ENCODE data around the gene SORL1. TPM values are rescaled to one million over a fixed set of nuclear protein-coding genes. Genes with fewer than 3 reads are reported as not detected.

The SORL1 gene
- total RNA-seq, 4 donors from 2014 or later: 7.3 to 18.8 (median 12.3) TPM

DNA sequence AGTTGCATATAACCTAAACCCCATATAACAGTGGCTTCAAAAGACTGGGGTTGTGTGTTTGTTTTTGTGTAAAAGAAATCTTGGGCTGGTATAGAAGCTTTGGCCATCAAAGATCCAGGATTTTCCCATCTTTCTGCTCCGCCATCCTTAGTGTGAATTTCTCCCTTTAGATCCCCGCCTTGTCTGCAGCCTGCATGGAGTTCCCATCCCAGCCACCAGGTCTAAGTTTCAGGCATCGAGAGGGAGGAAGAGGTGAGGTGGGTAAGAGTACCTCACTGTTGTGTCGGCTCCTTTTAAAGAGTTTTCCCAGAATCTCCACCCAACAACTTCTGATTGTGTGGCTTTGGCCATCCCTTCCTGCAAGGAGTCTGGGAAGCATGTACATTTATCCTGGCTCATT lies 196.2 kb downstream of the SORL1 start:
- DNase-seq (ENCODE audit: low spot score in 2 of 2): no peak
- H3K4me1 ChIP-seq: peaks cover 0 to 4% (median 0%) of the 10 kb centered on the region in 4 donors
- H3K36me3 ChIP-seq: no peaks in the 10 kb centered on the region
- no peaks in the 10 kb centered on the region for H3K9me3 ChIP-seq
- no peak overlapping the region for H3K4me3 ChIP-seq
- H3K27me3 ChIP-seq: no peaks in the 10 kb centered on the region
- 85 to 93% methylated on average over 4 of the region's 4 CpGs for WGBS, 2 donors
- TF ChIP-seq, protein P1, sequence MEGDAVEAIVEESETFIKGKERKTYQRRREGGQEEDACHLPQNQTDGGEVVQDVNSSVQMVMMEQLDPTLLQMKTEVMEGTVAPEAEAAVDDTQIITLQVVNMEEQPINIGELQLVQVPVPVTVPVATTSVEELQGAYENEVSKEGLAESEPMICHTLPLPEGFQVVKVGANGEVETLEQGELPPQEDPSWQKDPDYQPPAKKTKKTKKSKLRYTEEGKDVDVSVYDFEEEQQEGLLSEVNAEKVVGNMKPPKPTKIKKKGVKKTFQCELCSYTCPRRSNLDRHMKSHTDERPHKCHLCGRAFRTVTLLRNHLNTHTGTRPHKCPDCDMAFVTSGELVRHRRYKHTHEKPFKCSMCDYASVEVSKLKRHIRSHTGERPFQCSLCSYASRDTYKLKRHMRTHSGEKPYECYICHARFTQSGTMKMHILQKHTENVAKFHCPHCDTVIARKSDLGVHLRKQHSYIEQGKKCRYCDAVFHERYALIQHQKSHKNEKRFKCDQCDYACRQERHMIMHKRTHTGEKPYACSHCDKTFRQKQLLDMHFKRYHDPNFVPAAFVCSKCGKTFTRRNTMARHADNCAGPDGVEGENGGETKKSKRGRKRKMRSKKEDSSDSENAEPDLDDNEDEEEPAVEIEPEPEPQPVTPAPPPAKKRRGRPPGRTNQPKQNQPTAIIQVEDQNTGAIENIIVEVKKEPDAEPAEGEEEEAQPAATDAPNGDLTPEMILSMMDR (IDR thresholded peaks at IDR 0.05): no peak
- TF ChIP-seq POLR2A (IDR thresholded peaks at IDR 0.05) (no peak), EP300 (IDR thresholded peaks at IDR 0.05) (no peak)
- H3K27ac ChIP-seq: no peak overlapping the region

DNA sequence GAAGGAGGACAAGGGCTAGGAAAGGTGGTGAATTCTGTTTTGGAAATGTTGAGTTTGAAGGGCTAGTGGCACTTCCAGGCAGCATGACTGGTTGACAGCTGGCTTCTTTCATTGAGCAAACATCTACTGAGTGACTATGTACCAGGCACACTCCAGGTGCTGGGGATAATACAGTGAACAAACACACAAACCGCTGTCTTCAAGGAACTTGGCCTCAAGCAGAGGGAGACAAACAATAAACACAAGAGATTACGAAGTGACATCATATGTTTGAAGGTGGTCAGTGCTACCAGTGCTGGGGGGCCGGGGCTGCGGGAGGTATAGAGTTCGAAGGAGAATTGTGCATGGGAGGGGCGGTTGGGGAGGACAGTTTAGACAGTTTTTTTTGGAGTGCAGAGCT lies 197.7 kb downstream of the SORL1 start:
- WGBS, 2 donors: 92 to 94% methylated on average over 6 of the region's 6 CpGs

GRCh38 chr11:121650351-121651256 lies 198.5 kb downstream of the SORL1 start:
- 66 to 76% methylated on average over 12 of the region's 12 CpGs for WGBS, 2 donors

More for the DNA sequence above, 197.7 kb downstream of the SORL1 start:
- Histone ChIP-seq H3K4me1 (peaks cover 0 to 13% (median 0%) of the 10 kb centered on the region in 4 donors), H3K9me3 (no peaks in the 10 kb centered on the region), H3K4me3 (no peak overlapping the region), H3K27me3 (no peaks in the 10 kb centered on the region), H3K27ac (no peak overlapping the region), H3K36me3 (no peaks in the 10 kb centered on the region)
- DNase-seq (ENCODE audit: low spot score in 2 of 2): no peak
- no peak for TF ChIP-seq POLR2A (IDR thresholded peaks at IDR 0.05)
- TF ChIP-seq EP300 (IDR thresholded peaks at IDR 0.05): no peak
- TF ChIP-seq, protein P1 (IDR thresholded peaks at IDR 0.05): no peak

GRCh38 chr11:121651257-121651605 lies 199.1 kb downstream of the SORL1 start:
- H3K27ac ChIP-seq: no peak overlapping the region
- no peaks in the 10 kb centered on the region for H3K27me3 ChIP-seq
- H3K4me1 ChIP-seq: peaks cover 0 to 20% (median under 1%) of the 10 kb centered on the region in 4 donors
- H3K4me3 ChIP-seq: no peak overlapping the region
- no peaks in the 10 kb centered on the region for H3K9me3 ChIP-seq
- no peaks in the 10 kb centered on the region for H3K36me3 ChIP-seq
- no peak for DNase-seq (ENCODE audit: low spot score in 2 of 2)
- TF ChIP-seq, protein P1 (IDR thresholded peaks at IDR 0.05): no peak
- TF ChIP-seq POLR2A (IDR thresholded peaks at IDR 0.05) (no peak), EP300 (IDR thresholded peaks at IDR 0.05) (no peak)
- 86 to 94% methylated on average over 2 of the region's 2 CpGs for whole genome bisulfite sequencing, 2 donors

More at GRCh38 chr11:121650351-121651256, 198.5 kb downstream of the SORL1 start:
- H3K4me3 ChIP-seq: no peak overlapping the region
- no peak overlapping the region for H3K27ac ChIP-seq
- H3K4me1 ChIP-seq: peaks cover 0 to 18% (median 0%) of the 10 kb centered on the region in 4 donors
- H3K27me3 ChIP-seq: no peaks in the 10 kb centered on the region
- H3K9me3 ChIP-seq: no peaks in the 10 kb centered on the region
- DNase-seq (ENCODE audit: low spot score in 2 of 2): no peak
- TF ChIP-seq POLR2A (IDR thresholded peaks at IDR 0.05) (no peak), EP300 (IDR thresholded peaks at IDR 0.05) (no peak)
- TF ChIP-seq, protein P1 (IDR thresholded peaks at IDR 0.05): no peak
- H3K36me3 ChIP-seq: no peaks in the 10 kb centered on the region

DNA sequence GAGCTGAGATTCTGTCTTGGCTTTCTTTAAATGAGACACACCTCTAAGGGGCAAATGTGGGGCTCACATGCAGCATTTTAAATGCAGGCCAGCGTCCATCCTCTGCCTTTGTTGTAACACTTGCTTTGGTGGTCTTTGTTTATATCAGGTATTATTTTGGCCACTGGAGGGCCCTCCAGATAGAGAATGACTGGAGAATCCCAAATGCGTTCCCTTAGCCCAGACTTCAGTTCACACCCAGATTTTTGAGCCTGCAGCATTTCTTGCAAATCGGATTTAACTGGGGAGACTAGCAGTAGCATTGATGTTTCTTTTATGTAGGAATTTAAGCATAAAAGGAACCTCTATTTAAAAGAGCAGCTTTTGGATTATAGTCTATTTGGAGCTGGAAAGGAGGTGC lies 200.9 kb downstream of the SORL1 start:
- WGBS, 2 donors: 24 to 29% methylated on average over 3 of the region's 3 CpGs
- Histone ChIP-seq H3K4me3 (no peak overlapping the region), H3K27me3 (no peaks in the 10 kb centered on the region), H3K9me3 (no peaks in the 10 kb centered on the region), H3K36me3 (no peaks in the 10 kb centered on the region), H3K27ac (no peak overlapping the region), H3K4me1 (peaks cover 0 to 33% (median 8%) of the 10 kb centered on the region in 4 donors)
- TF ChIP-seq, protein P1 (IDR thresholded peaks at IDR 0.05): peak; percentile 28 to 68 (median 37)
- TF ChIP-seq POLR2A (IDR thresholded peaks at IDR 0.05): no peak
- peak in 1 of 2 donors; percentile 62 for DNase-seq (ENCODE audit: low spot score in 2 of 2)
